ENCODE results near the gene PCCB. TPM values are rescaled to one million over a fixed set of nuclear protein-coding genes. Genes with fewer than 3 reads are reported as not detected.

The PCCB gene
- total RNA-seq, 4 donors from 2014 or later: 12.9 to 42.8 (median 17.2) TPM

DNA sequence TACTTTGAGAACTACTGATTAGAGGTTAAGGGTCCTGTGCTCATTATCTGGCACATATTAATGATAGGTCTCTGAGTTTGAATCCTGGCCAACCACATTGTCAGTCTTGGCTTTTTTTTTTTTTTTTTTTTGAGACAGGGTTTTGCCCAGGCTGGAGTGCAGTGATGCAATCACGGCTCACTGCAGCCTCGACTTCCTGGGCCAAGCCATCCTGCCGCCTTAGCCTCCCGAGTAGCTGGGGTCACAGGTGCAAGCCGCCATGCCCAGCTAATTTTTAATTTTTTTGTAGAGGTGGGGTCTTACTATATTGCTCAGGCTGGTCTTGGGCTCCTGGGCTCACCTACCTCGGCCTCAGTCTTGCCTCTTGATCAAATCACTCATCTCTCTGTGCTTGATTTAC is 547 bp upstream of the PCCB start:
- Histone ChIP-seq H3K4me3 (peak overlapping the region; percentile 62 to 85), H3K27ac (peak overlapping the region; percentile 89 to 91), H3K27me3 (no peaks in the 10 kb centered on the region), H3K4me1 (no peaks in the 10 kb centered on the region), H3K36me3 (no peaks in the 10 kb centered on the region), H3K9me3 (no peaks in the 10 kb centered on the region)
- no peak for TF ChIP-seq POLR2A (IDR thresholded peaks at IDR 0.05)
- TF ChIP-seq, protein P1, sequence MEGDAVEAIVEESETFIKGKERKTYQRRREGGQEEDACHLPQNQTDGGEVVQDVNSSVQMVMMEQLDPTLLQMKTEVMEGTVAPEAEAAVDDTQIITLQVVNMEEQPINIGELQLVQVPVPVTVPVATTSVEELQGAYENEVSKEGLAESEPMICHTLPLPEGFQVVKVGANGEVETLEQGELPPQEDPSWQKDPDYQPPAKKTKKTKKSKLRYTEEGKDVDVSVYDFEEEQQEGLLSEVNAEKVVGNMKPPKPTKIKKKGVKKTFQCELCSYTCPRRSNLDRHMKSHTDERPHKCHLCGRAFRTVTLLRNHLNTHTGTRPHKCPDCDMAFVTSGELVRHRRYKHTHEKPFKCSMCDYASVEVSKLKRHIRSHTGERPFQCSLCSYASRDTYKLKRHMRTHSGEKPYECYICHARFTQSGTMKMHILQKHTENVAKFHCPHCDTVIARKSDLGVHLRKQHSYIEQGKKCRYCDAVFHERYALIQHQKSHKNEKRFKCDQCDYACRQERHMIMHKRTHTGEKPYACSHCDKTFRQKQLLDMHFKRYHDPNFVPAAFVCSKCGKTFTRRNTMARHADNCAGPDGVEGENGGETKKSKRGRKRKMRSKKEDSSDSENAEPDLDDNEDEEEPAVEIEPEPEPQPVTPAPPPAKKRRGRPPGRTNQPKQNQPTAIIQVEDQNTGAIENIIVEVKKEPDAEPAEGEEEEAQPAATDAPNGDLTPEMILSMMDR (IDR thresholded peaks at IDR 0.05): no peak
- DNase-seq: no peak
- intact Hi-C loops (cut with DNase I; ENCODE audit: low total_unique reads): no loop called here

DNA sequence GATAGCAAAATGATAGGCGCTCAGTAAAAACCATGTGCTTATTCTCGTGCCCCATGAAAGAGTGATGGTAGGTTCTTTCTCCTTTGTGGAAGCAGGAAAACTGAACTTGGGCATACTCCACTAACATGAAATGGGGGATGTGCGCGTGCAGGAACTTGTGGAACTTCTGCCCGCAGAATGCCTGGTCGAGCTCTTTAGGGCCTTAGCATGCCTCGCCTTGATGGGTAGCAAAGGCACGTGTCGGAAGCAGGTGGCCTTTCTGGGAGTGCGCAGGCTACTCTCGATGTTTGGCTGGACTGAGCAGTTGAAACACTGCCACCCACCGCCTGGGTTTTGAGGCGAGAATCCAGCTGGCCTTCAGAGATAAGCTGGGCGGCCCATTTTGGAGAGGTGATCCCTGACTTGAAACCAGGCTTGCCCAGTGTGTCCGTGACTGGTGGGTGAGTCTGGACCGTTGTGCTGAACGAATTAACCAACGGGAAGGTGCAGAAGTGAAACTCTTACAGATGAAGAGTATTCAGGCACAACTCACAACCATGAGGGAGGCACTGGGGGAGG is 842 bp downstream of the PCCB start:
- Histone ChIP-seq H3K27me3 (no peaks in the 10 kb centered on the region), H3K27ac (peak overlapping the region; percentile 89 to 91), H3K36me3 (no peaks in the 10 kb centered on the region), H3K4me1 (no peaks in the 10 kb centered on the region), H3K9me3 (no peaks in the 10 kb centered on the region), H3K4me3 (peak overlapping the region; percentile 62 to 85)
- intact Hi-C loops (cut with DNase I; ENCODE audit: low total_unique reads): no loop called here
- DNase-seq: peak; percentile 49 to 59
- TF ChIP-seq POLR2A (IDR thresholded peaks at IDR 0.05): no peak
- TF ChIP-seq, protein P1 (IDR thresholded peaks at IDR 0.05): peak in 3 of 4 experiments; percentile 16 to 23 (median 22)

DNA sequence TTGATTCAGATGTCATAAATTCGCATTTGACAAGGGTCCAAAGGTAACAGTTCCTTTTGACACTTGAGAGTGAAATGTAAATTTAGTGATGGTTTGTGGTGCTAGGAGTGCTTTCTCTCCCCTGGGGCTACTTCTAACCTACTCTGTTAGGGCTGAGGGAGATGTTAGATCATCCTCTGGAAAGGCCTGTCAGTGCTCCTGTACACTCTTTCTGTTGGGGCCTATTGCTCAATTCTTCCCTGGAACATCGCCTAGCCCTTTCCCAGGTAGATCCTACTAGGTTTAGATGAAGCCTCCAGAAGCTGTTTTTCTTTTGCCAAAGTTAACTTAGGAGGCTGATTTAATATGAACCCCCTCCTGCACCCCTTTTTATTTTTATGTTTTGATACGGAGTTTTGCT is 1.4 kb downstream of the PCCB start:
- Histone ChIP-seq H3K27ac (peak overlapping the region; percentile 89 to 91), H3K9me3 (no peaks in the 10 kb centered on the region), H3K27me3 (no peaks in the 10 kb centered on the region), H3K4me3 (no peak overlapping the region), H3K36me3 (no peaks in the 10 kb centered on the region), H3K4me1 (no peaks in the 10 kb centered on the region)
- TF ChIP-seq POLR2A (IDR thresholded peaks at IDR 0.05): no peak
- TF ChIP-seq, protein P1 (IDR thresholded peaks at IDR 0.05): no peak
- DNase-seq: peak in 1 of 2 donors; percentile 23
- intact Hi-C loops (cut with DNase I; ENCODE audit: low total_unique reads): no loop called here

DNA sequence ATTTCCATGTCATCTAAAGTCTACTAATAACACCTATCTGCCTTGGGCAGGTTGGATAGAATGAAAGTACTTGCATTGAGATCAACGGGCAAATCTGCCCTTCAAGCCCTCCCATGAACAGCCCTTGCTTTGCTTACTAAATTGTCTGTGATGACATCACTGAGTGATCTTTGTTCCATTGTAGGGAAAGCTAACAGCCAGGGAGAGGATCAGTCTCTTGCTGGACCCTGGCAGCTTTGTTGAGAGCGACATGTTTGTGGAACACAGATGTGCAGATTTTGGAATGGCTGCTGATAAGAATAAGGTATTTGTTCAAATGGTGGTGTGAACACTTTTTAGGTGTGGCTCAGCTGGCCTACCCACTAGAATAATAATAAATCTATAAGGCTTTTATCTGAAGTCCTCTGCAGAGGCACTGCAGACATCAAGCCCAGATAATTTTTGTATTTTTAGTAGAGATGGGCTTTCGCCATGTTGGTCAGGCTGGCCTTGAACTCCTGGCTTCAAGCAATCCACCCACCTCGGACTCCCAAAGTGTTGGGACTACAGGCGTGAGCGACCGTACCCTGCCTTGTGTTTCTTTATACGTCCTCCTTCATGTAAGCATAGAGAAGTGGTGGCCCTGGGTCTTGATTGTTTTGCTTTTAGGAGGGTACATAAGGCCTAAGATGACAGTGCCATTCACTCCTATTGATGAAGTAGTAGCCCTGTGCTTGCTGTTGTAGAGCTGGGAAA is 5.7 kb downstream of the PCCB start:
- TF ChIP-seq, protein P1 (IDR thresholded peaks at IDR 0.05): no peak
- TF ChIP-seq POLR2A (IDR thresholded peaks at IDR 0.05): no peak
- H3K36me3 ChIP-seq: no peaks in the 10 kb centered on the region
- no peak overlapping the region for H3K27ac ChIP-seq
- no peaks in the 10 kb centered on the region for H3K4me1 ChIP-seq
- no peaks in the 10 kb centered on the region for H3K27me3 ChIP-seq
- intact Hi-C loops (cut with DNase I; ENCODE audit: low total_unique reads): no loop called here
- no peaks in the 10 kb centered on the region for H3K9me3 ChIP-seq
- H3K4me3 ChIP-seq: no peak overlapping the region
- DNase-seq: no peak

DNA sequence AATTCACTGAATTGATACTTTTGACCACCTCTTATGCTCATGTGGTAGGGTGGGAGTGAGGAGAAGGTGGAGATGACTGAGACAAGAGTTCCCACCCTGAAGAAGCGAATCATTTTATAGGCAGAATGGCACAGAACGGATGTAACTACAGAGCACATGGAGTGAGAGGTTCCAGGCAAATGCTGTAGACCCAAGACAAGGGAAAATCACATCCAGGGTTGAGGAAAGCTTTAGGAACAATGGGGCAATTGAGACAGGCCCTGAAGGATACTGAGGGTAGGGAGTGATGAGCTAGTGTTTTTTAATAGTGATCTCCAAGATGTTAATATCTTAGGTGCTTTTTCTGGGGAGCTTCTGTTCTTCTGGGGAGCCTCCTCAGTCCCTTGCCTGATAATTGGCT is 8.1 kb downstream of the PCCB start:
- no peaks in the 10 kb centered on the region for H3K9me3 ChIP-seq
- no peaks in the 10 kb centered on the region for H3K27me3 ChIP-seq
- H3K4me1 ChIP-seq: no peaks in the 10 kb centered on the region
- no peak for DNase-seq
- no peak overlapping the region for H3K27ac ChIP-seq
- TF ChIP-seq, protein P1 (IDR thresholded peaks at IDR 0.05): no peak
- TF ChIP-seq POLR2A (IDR thresholded peaks at IDR 0.05): no peak
- intact Hi-C loops (cut with DNase I; ENCODE audit: low total_unique reads): no loop called here
- no peaks in the 10 kb centered on the region for H3K36me3 ChIP-seq
- H3K4me3 ChIP-seq: no peak overlapping the region
